Smooth muscle cell (in vitro differentiated cells): ENCODE measurements around the gene GABRA4. TPM values are rescaled to one million over a fixed set of nuclear protein-coding genes. Genes with fewer than 3 reads are reported as not detected.

Experiments used
- DNase-seq: peaks from one replicate; lab custom pipeline; 2025; ENCODE audit not compliant: unreplicated experiment; lab: John Stamatoyannopoulos, UW
- H2AFZ ChIP-seq: fragments of 200-600 bp; sonication (generic); 2 replicates; pipeline ENCODE4 v1.6.0; 2016; ENCODE audit warnings: antibody characterized with exemption, low read depth, mild to moderate bottlenecking
- H3F3A ChIP-seq: fragments of 200-600 bp; sonication (generic); 2 replicates; pipeline ENCODE4 v1.6.0; 2017; ENCODE audit warnings: antibody characterized with exemption, low read depth
- H3K27ac ChIP-seq: fragments of 200-600 bp; sonication (generic); 2 replicates; pipeline ENCODE4 v1.5.1; 2016; ENCODE audit warnings: low read depth, mild to moderate bottlenecking
- H3K27me3 ChIP-seq: fragments of 200-600 bp; sonication (generic); 2 replicates; pipeline ENCODE4 v1.6.1; 2016; ENCODE audit warnings: low read depth, mild to moderate bottlenecking
- H3K36me3 ChIP-seq: fragments of 200-600 bp; sonication (generic); 2 replicates; pipeline ENCODE4 v1.5.1; 2016; ENCODE audit warnings: low read depth
- H3K4me1 ChIP-seq: fragments of 200-600 bp; sonication (generic); 2 replicates; pipeline ENCODE4 v1.5.1; 2016; ENCODE audit warnings: low read depth
- H3K4me2 ChIP-seq: fragments of 200-600 bp; sonication (generic); 2 replicates; pipeline ENCODE4 v1.6.0; 2016; ENCODE audit warnings: mild to moderate bottlenecking
- H3K4me3 ChIP-seq: fragments of 200-600 bp; sonication (generic); 2 replicates; pipeline ENCODE4 v1.5.1; 2016; ENCODE audit warnings: mild to moderate bottlenecking
- H3K79me2 ChIP-seq: fragments of 200-600 bp; sonication (generic); 2 replicates; pipeline ENCODE4 v1.6.0; 2016; ENCODE audit warnings: low read depth, mild to moderate bottlenecking
- H3K9ac ChIP-seq: fragments of 200-600 bp; sonication (generic); 2 replicates; pipeline ENCODE4 v1.6.0; 2016; ENCODE audit warnings: low read depth
- H3K9me3 ChIP-seq: fragments of 200-600 bp; sonication (generic); replicated peaks from 2 replicates; pipeline ENCODE4 v1.5.1; 2016; ENCODE audit warnings: low read depth
- H4K20me1 ChIP-seq: fragments of 200-600 bp; sonication (generic); 2 replicates; pipeline ENCODE4 v1.6.0; 2016; ENCODE audit warnings: low read depth
- CTCF ChIP-seq: fragments of 200-600 bp; sonication (generic); IDR thresholded peaks from 2 replicates; pipeline ENCODE4 v1.5.1; 2017; ENCODE audit warnings: borderline replicate concordance, mild to moderate bottlenecking, antibody characterized with exemption; ENCODE audit not compliant: insufficient read depth, poor library complexity, severe bottlenecking
- WGBS: methylation state at CpG from one replicate; pipeline ENCODE4 v1.1.7; 2016; ENCODE audit warnings: low lambda C conversion rate; 5-methylcytosine and 5-hydroxymethylcytosine counted together
- polyA plus RNA-seq: library from polyadenylated mRNA; unstranded; fragments of >200 nt; fragmentation: Nextera tagmentation; extraction: Ambion mirVana; gene quantifications from 2 replicates; pipeline ENCODE4 v1.2.1, GENCODE V29; 2016
- total RNA-seq: library from RNA; depleted of rRNA; stranded (reverse); fragments of >200 nt; gene quantifications from 2 replicates; pipeline ENCODE4 v1.2.3, GENCODE V29; 2014

Gene GABRA4
- total and polyA plus RNA-seq, 2 experiments from 2014 or later = not detected

- H3K36me3 ChIP-seq = no peaks in the 10 kb centered on the region
- H2AFZ ChIP-seq = no peak overlapping the region
- no peaks in the 10 kb centered on the region for H3F3A ChIP-seq
Measured at GRCh38 chr4:46954643-46955042, 38.7 kb downstream of the GABRA4 start.

DNA sequence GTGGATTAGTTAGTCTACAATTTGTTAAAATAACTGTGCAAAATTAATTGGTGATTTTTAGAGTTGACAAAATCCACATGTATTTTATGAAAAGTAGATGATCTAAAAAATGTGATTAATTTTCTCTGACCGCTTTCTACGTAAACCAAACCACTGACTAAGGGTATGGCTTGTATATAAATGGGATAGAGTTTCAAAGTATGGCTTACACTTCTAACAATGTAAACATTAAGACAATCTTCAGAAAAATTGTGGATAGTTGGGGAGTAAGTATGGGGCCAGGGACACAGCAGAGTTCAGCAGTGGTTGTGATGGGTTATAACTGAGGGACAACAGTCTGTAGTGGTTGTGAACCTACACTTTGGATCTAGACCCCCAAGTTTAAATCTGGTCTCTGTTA, 39.8 kb downstream of the GABRA4 start:
- no peak overlapping the region for H3K4me2 ChIP-seq
- no peaks in the 10 kb centered on the region for H3K9me3 ChIP-seq
- peaks cover 5% of the 10 kb centered on the region for H3K27me3 ChIP-seq
- H2AFZ ChIP-seq = no peak overlapping the region
- H4K20me1 ChIP-seq = no peaks in the 10 kb centered on the region
- H3K9ac ChIP-seq = no peak overlapping the region
- no peaks in the 10 kb centered on the region for H3K4me1 ChIP-seq
- DNase-seq = no peak
- H3F3A ChIP-seq = no peaks in the 10 kb centered on the region
- H3K79me2 ChIP-seq = no peaks in the 10 kb centered on the region
- H3K4me3 ChIP-seq = no peak overlapping the region
- H3K27ac ChIP-seq = no peak overlapping the region
- no peak for TF ChIP-seq CTCF
- H3K36me3 ChIP-seq = no peaks in the 10 kb centered on the region
- WGBS = 76% methylated on average over 2 of the region's 2 CpGs

More at GRCh38 chr4:46954643-46955042, 38.7 kb downstream of the GABRA4 start:
- H3K27me3 ChIP-seq = peaks cover 5% of the 10 kb centered on the region
- H3K9ac ChIP-seq = no peak overlapping the region
- no peaks in the 10 kb centered on the region for H3K9me3 ChIP-seq
- no peaks in the 10 kb centered on the region for H4K20me1 ChIP-seq
- no peak for TF ChIP-seq CTCF
- no peaks in the 10 kb centered on the region for H3K4me1 ChIP-seq
- no peak overlapping the region for H3K4me3 ChIP-seq
- no peak overlapping the region for H3K4me2 ChIP-seq
- H3K79me2 ChIP-seq = no peaks in the 10 kb centered on the region
- no peak for DNase-seq
- no peak overlapping the region for H3K27ac ChIP-seq

GRCh38 chr4:46952451-46952850, 40.9 kb downstream of the GABRA4 start:
- H3K9me3 ChIP-seq = no peaks in the 10 kb centered on the region
- H2AFZ ChIP-seq = no peak overlapping the region
- peaks cover 5% of the 10 kb centered on the region for H3K27me3 ChIP-seq
- no peak for DNase-seq
- no peak for TF ChIP-seq CTCF
- H3K27ac ChIP-seq = no peak overlapping the region
- no peaks in the 10 kb centered on the region for H3K79me2 ChIP-seq
- H3F3A ChIP-seq = no peaks in the 10 kb centered on the region
- H3K4me3 ChIP-seq = no peak overlapping the region
- H3K4me1 ChIP-seq = no peaks in the 10 kb centered on the region
- H3K9ac ChIP-seq = no peak overlapping the region
- H3K36me3 ChIP-seq = no peaks in the 10 kb centered on the region
- 91% methylated on average over 2 of the region's 2 CpGs for WGBS
- H4K20me1 ChIP-seq = no peaks in the 10 kb centered on the region
- no peak overlapping the region for H3K4me2 ChIP-seq

DNA sequence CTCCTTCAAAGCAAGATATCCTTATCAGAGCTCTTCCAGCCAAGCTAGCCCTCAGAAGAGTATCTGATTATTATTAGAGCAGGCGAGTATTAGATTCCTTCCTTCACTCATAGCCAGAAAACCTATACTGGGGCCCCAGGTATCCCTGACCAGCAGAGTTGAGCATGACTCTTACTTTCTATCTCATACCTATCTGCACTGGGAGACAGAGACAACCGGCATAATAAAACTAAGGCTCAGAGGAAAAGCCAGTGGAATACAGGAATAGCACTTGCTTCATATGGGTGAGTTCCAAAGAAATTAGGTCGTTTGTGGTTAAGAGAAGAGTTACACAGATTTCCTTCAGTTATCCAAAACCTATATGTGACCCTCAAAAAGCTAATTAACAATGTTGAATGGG, 42.6 kb downstream of the GABRA4 start:
- WGBS = 83% methylated on average over 3 of the region's 3 CpGs
- no peak overlapping the region for H3K27ac ChIP-seq
- H3F3A ChIP-seq = no peaks in the 10 kb centered on the region
- H3K36me3 ChIP-seq = no peaks in the 10 kb centered on the region
- H3K9me3 ChIP-seq = no peaks in the 10 kb centered on the region
- H3K4me1 ChIP-seq = no peaks in the 10 kb centered on the region
- H2AFZ ChIP-seq = no peak overlapping the region
- H3K9ac ChIP-seq = no peak overlapping the region
- H3K4me2 ChIP-seq = no peak overlapping the region
- H4K20me1 ChIP-seq = no peaks in the 10 kb centered on the region
- TF ChIP-seq CTCF = no peak
- no peak for DNase-seq
- no peak overlapping the region for H3K4me3 ChIP-seq
- H3K79me2 ChIP-seq = no peaks in the 10 kb centered on the region
- H3K27me3 ChIP-seq = peaks cover 5% of the 10 kb centered on the region
